ENCODE data around the gene PCBP1.
"Not testable (repeated sequence)": the region's sequence is repeated elsewhere in the genome, so short reads cannot be mapped to it uniquely, and the experiment has no call there.

The PCBP1 gene

GRCh38 chr2:70101174-70101573 is 13.9 kb downstream of the PCBP1 start:
- DNase-seq: no peak

- not testable (repeated sequence) for DNase-seq
These were observed 14.4 kb downstream of the PCBP1 start for GRCh38 chr2:70101686-70102085.

- DNase-seq: not testable (repeated sequence)
These were observed 15.1 kb downstream of the PCBP1 start for GRCh38 chr2:70102323-70102905.

- no peak for DNase-seq
These were observed 16.3 kb downstream of the PCBP1 start for GRCh38 chr2:70103531-70104061.

GRCh38 chr2:70104231-70105111 is 17.2 kb downstream of the PCBP1 start:
- no peak for DNase-seq

- not testable (repeated sequence) for DNase-seq
These were observed 18.9 kb downstream of the PCBP1 start for GRCh38 chr2:70106138-70106537.

- not testable (repeated sequence) for DNase-seq
These were observed 23.1 kb downstream of the PCBP1 start for GRCh38 chr2:70110397-70110796.

- no peak for DNase-seq
These were observed 24.7 kb downstream of the PCBP1 start for GRCh38 chr2:70111752-70112591.

- DNase-seq: no peak
These were observed 26.2 kb downstream of the PCBP1 start for GRCh38 chr2:70113359-70114070.

- no peak for DNase-seq
These were observed 28.6 kb downstream of the PCBP1 start for GRCh38 chr2:70115646-70116442.

- no peak for DNase-seq
These were observed 29.8 kb downstream of the PCBP1 start for GRCh38 chr2:70116936-70117552.

GRCh38 chr2:70118798-70119454 is 31.6 kb downstream of the PCBP1 start:
- DNase-seq: no peak

- no peak for DNase-seq
These were observed 34.5 kb downstream of the PCBP1 start for GRCh38 chr2:70121627-70122372.

- DNase-seq: no peak
These were observed 35.2 kb downstream of the PCBP1 start for GRCh38 chr2:70122470-70122869.

- DNase-seq: no peak
These were observed 36.0 kb downstream of the PCBP1 start for GRCh38 chr2:70123051-70123828.

GRCh38 chr2:70123829-70124116 is 36.5 kb downstream of the PCBP1 start:
- no peak for DNase-seq

GRCh38 chr2:70124983-70125480 is 37.8 kb downstream of the PCBP1 start:
- DNase-seq: no peak

GRCh38 chr2:70125498-70125898 is 38.2 kb downstream of the PCBP1 start:
- DNase-seq: no peak

GRCh38 chr2:70126413-70126812 is 39.1 kb downstream of the PCBP1 start:
- DNase-seq: no peak

All from GDM1 (cell line).